GM18951 (cell line): ENCODE measurements around the gene WASL.

Experiments
- POLR2A ChIP-seq: IDR thresholded peaks from 4 replicates; pipeline ENCODE4 v1.6.1; 2011; ENCODE audit warnings: mild to moderate bottlenecking; ENCODE audit not compliant: insufficient read length, insufficient read depth; ENCODE audit errors: extremely low read depth
- in situ Hi-C: fragments of 300-500 bp; cut with MboI; formaldehyde crosslinking; loops from one replicate; pipeline ENCODE4 v1.12.0; 2022; ENCODE audit warnings: low sequenced_read_pairs, mixed read lengths, inconsistent platforms; ENCODE audit not compliant: unreplicated experiment

WASL gene

DNA sequence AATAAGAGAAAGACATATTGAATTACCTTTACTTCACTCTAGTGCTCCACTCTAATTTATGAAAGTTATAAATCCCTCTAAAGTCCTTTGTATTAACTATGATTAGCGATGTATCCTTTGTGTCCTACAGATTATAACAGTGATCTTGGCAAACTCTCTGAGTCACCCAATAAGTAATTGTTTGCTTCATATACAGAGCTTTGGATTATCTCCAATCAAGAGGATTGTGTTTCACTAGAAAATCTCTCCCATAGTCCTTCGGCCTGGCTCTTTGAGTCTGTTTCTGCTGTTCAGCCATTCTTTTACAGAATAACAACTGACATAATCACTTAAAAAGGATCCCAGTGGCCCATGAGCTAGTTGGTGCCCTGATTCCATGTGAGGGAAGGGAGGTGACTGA, 83.6 kb downstream of the WASL start:
- in situ Hi-C loops, result no loop called here

DNA sequence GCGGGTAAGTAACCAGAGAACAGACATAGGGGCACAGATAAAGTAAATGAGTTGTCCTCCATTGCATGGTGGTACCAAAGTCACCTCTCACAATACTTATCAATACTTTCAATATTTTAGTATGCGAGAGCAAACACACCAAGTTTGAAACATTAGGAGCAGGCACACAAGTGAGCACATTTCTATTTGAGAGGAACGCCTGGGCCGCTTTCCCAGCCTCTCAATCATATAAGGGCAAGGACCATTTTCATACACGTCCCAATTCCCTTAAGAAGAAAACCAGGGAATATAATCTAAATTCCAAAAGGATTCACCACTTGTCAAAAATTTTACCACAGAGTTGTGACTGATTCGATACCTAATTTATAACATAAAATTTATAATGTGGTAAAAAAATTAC, 85.6 kb downstream of the WASL start:
- TF ChIP-seq POLR2A, result no peak
- in situ Hi-C loops, result no loop called here

More for the DNA sequence above, 83.6 kb downstream of the WASL start:
- TF ChIP-seq POLR2A, result no peak

DNA sequence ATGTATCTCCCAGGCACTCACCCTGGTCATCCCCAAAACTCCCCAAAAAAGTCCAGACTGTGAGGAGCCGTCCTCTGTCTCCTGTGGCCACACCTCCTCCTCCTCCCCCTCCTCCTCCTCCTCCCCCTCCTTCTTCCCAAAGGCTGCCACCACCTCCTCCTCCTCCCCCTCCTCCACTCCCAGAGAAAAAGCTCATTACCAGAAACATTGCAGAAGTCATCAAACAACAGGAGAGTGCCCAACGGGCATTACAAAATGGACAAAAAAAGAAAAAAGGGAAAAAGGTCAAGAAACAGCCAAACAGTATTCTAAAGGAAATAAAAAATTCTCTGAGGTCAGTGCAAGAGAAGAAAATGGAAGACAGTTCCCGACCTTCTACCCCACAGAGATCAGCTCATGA, 86.0 kb downstream of the WASL start:
- TF ChIP-seq POLR2A, result no peak
- in situ Hi-C loops, result no loop called here

GRCh38 chr7:123662293-123662692, 86.5 kb downstream of the WASL start:
- no peak for TF ChIP-seq POLR2A
- in situ Hi-C loops, result no loop called here

- in situ Hi-C loops, result no loop called here
- no peak for TF ChIP-seq POLR2A
Measured at GRCh38 chr7:123661765-123662164, 87.0 kb downstream of the WASL start.

DNA sequence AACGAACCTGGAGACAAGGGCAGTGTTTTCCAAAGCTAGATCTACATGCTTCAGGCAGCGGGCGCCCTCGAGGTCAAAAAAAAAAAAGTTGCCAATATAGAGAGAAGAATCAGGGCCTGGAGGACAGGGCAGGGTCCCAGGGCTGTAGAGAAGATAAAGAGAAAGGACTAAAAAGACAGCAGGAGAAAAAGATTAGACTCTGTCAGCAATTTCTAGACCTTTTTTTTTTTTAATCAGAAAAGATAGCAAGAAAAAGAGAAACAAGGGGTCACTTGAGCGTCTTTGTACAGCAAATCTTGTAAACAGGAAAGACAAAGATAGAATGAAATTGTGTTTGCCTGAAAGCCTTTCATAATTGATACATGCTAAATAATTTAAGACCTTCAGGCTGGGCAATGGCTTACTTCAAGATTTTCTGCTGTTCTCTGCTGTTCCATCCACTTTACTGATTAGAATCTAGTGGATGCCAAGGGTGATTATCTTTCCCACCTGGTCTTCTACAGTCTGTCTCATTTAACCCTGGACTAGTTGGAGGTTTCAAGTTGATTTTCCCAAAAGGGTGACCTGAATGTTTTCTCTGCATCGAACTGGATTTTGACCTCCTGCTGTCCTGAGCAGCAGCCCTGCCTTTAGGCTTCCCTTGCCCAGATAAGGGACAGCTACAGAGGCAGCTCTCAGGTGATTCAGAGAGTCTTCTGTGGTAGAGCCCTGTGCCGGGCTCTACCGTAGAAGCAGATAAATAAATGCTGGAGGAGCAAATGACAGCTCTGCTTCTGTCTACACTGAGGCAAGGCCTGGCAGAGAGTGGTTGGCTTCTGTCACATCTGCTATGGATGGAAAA, 88.1 kb downstream of the WASL start:
- no peak for TF ChIP-seq POLR2A

DNA sequence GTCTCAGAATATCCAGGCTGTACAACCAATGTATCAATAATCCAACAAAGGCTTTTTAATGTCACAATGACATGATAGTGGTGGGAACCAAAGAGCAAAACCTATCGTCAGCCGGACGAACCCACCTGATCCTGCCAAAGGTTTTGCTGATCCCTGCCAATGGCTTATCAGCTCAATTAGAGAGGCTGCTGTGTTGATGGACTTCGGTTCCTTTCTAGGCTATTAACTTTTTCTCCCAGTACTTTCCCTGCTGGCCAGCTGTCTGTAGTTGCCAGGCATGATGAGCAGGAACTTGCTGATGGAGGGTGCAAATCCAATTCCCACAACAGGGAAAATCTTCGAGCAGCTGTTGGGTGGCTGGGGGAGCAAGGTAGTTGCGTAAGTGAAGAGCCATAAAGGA, 90.8 kb downstream of the WASL start:
- no peak for TF ChIP-seq POLR2A
- in situ Hi-C loops, result no loop called here

More for the DNA sequence above, 88.1 kb downstream of the WASL start:
- in situ Hi-C loops, result no loop called here

DNA sequence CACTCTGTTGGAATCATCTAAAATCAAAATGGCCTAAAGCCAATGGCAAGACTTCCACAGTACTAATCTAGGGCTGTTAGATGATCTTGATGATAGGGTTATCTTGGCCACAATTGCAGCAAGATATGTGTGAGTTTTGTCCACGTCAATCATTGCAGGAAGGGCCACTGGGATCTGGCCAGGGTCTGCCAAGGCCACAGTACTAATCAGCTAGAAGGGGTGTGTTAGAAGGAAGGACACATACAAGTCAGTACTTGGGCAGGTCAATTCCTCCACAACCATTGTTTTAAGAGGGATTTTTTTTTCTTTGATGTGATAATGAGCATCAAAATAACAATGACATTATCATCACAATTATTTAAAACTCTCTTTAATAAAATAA, 91.5 kb downstream of the WASL start:
- no peak for TF ChIP-seq POLR2A
- in situ Hi-C loops, result no loop called here

GRCh38 chr7:123656544-123657303, 92.1 kb downstream of the WASL start:
- no peak for TF ChIP-seq POLR2A
- in situ Hi-C loops, result no loop called here

GRCh38 chr7:123655614-123656013, 93.2 kb downstream of the WASL start, which contains the start of gene LMOD2:
LMOD2 (plus strand) TSS chr7:123655866; CDS start chr7:123655964, 98 bp downstream.
- TF ChIP-seq POLR2A, result no peak
- in situ Hi-C loops, result no loop called here

DNA sequence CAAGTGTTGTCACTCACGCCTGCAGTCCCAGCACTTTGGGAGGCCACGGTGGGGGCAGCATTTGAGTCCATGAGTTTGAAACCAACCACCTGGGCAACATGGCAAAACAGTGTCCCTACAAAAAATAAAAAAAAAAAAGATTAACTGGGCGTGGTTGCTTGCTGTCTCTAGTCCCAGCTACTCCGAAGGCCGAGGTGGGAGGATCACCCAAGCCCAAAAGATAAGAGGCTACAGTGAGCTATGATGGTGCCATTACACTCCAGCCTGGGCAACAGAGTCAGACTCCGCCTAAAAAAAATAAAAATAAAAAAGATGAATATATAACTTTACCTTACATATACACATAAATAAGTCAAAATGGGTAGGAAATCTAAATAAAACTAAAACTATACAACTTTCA, 95.6 kb downstream of the WASL start:
- in situ Hi-C loops, result no loop called here
- TF ChIP-seq POLR2A, result no peak

DNA sequence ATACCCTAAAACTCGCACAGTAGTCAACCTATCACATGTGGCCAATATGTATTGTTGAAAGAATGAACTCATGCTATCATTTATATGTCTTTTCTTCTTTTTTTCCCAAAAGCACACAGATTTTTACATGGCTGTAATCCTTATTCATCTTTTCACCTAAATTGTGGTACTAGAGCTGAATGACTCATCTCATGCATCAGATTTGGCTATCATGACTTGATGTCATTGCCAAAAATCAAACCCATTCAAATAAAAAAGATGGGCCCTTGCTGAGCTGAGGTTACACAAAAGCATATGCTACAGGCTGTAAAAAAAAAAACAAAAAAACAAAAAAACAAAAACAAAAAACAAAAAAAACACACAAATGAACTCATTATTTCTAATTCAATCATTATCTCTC, 96.4 kb downstream of the WASL start:
- TF ChIP-seq POLR2A, result no peak
- in situ Hi-C loops, result no loop called here

GRCh38 chr7:123650595-123650994, 98.2 kb downstream of the WASL start:
- in situ Hi-C loops, result no loop called here
- no peak for TF ChIP-seq POLR2A

- in situ Hi-C loops, result no loop called here
- no peak for TF ChIP-seq POLR2A
Measured at GRCh38 chr7:123649964-123650363, 98.8 kb downstream of the WASL start.
